HG02870 (cell line): Measurements from ENCODE around the gene SH3RF1.
"Not testable (repeated sequence)": the region's sequence is repeated elsewhere in the genome, so short reads cannot be mapped to it uniquely, and the experiment has no call there.

ENCODE experiments used
- ATAC-seq: cut with Tn5 transposase; IDR thresholded peaks from one replicate; pipeline ENCODE4 v1.9.1; 2021; ENCODE audit warnings: mild to moderate bottlenecking, moderate library complexity; ENCODE audit not compliant: unreplicated experiment

The SH3RF1 gene

DNA sequence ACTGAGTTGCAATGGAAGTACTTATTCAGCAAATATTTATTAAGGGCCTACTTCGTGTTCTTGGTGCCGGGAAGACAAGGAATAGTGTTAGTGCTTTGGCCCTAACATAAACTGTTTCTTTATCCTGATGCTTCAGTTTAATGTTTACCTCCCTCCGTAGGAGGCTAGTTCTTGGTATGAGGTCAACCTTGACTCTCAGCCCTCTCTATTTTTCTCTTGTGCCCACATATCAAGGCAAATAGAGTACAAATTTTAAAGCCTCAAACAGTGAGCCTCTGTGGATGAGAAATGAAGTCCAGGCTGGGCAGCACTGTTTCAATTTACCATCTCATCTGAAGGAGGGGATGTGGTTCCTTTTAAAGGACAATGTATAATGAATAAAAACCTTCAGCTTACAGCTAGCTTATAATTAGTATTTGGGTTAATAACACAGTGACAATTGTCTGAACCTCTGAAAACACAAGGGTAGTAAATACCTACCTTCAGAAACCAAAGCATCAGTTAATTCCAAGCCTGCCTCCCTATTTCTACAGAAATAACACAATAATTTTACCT is 68.5 kb downstream of the SH3RF1 start:
- no peak for ATAC-seq

DNA sequence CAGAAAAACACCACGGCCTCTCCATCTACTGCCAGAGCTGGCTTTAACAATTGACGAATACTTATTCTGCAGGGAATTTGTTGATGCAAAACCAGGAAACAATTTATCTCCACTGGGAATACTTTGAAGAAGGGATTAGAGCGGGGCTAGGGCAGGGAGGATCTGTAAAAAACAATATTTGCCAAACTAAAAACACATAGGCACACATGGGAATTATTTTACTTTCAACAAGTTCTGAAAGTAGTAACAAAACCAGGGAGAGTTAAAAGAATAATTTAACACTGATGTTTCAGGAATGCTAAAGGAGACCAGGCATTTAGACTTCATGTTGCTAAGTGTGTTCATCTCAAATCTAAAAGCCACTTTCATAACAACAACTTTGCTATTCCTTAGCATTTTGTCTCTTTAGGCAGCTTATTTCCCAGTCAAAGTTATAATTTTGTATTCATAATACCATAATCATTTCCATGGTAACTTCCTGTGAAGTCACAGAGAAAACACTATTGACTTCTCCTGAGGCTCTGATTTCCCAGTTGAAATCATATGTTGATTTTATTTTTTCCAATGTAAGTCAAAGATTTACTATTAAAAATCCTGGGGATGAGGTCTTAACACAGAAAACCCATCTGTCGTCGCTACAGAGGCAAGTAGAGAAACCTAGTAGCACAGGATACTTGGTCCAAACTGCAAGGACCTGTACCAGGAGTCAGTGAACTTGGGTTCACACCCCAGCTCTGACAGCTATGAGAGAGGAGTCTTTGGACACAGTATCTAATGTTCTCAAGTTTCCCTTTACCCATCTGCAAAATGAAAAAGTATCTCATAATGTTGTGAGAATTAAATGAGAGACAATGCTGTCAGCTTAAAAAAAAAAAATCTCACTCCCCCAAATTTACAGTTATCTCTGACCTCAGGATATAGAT is 69.3 kb downstream of the SH3RF1 start:
- ATAC-seq: no peak

DNA sequence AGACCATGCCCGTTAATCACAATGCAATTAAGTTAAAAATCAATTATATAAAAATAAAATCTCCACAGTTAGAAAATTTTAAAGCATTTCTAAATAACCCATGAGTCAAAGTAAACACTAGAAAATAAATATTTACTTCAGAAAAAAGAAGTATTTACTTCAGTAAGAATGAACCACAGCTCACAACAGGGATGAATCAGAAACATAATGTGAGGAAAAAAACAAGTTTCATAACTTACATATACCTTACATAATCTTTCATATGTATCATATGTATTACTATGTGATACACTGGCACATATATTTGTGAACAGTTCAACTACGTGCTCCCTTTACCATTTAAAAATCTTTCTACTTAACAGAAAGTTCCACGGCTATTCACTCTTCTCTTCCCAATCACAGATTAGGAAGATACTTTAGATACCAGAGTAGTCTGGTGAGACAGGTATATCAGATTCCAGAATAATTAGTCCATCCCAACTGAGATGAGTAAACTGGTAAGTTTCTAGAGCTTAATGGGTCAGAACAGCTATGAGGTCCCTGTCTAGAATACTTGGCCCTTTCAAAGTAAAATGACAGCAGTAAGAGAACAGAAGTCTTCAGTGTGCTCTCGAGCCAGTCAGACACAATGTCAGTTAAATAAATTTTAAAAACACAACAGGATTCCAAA is 70.3 kb downstream of the SH3RF1 start:
- no peak for ATAC-seq

DNA sequence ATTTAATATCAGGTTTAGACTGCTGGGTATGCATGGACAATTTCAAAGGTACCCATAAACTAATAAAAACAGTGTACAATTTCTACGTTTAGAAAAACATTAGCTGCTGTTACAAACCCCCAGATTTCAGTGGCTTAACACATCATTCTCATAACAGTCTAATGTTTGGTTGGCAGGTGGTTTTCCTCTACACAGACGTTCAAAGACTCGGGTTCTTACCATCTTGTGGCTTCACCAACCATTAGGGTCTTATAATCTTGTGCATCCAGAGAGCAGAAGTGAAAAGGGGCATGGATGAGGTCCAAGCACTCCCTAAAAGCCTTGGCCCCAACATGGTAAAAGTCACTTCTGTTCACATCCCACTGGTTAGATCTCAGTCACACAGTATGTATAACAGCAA is 71.6 kb downstream of the SH3RF1 start:
- ATAC-seq: no peak

DNA sequence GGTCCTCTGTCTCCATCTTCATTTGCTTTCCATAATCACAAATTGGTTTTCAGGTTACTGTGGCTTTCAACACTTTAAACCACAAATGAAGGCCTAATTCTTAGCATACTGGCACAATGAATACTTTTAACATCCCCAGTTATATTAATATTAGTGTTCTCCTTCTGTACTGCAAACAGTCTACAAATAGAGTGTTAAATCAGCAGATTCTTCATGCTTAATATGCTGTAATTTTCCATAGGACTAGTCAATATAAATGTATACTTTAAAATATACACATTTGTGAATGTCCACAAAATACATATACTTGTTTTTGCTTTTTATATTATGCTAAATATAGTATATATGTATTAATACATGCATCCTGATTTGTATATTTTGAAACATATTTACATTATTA is 72.6 kb downstream of the SH3RF1 start:
- ATAC-seq: no peak

DNA sequence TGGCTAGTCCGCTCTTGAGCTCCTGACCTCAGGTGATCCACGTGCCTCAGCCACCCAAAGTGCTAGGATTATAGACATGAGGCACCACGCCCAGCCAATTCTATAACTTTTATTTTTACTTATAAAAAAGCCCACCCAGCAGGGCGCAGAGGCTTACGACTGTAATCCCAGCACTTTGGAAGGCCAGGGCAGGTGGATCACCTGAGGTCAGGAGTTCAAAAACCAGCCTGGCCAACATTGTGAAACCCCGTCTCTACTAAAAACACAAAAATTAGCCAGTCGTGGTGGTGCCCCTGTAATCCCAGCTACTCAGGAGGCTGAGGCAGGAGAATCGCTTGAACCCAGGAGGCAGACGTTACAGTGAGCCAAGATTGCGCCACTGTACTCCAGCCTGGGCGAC is 73.5 kb downstream of the SH3RF1 start:
- ATAC-seq: not testable (repeated sequence)

DNA sequence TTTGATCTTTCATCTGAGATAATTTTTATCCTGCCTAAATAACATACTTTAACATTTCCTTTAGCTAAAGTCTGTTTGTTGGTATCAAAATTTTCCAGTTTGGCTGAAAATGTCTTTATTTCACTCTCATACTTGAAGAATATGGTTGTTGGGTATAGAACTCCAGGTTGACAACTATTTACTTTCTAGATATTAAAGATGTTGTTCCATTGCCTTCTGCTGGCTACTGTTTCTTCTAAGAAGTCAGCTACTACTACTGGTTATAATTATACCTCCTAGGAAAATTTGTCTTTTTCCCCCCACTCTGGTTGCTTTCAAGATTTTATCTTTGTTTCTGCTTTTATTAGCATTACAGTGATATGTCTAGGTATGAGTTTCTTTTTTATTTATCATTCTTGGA is 75.7 kb downstream of the SH3RF1 start:
- ATAC-seq: no peak

DNA sequence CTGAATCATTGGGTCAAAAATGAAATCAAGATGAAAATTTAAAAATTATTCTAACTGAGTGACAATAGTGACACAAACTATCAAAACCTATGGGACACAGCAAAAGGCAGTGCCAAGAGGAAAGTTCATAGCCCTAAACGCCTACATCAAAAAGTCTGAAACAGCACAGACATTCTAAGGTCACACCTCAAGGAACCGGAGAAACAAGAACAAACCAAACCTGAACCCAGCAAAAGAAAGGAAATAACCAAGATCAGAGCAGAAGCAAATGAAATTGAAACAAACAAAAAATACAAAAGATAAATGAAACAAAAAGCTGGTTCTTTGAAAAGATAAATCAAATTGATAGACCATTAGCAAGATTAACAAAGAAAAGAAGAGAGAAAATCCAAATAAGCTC is 80.8 kb downstream of the SH3RF1 start:
- not testable (repeated sequence) for ATAC-seq

DNA sequence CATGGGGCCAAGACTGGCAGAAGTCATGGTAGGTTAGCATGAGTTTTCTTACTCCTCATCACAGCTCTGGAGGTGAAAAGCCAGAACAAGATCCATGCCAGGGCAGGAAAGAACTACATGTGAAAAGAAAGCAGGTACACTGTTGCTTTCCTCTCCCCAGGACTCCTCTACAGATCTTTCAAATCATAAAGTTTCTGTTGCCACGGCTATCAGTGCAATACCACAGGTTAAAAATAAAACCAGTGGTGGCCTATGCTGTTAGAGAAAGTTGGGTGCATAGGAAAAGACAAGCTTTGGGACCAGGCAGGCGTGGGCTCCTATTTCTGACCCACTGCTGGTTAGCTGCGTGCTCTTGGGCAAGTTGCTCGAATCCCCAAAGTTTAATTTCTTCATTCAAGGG is 81.4 kb downstream of the SH3RF1 start:
- peak; percentile 58 for ATAC-seq

DNA sequence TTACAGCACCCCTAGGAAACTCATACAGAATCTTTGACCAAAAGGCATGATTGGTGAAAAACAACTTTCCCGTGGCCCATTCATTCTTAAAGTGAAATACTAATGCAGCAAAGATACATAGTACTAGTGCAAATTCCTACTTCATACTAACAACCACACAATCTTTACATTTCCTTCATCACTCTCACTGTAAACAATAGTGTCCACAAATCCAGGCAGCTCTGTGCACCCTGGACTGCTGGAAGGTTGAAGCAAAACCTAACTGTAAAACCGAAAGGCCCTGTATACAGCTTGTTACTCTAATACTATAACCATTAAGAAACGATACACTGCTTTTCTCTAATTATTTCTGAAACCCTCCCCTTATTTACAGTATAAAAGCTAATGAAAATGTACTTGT is 82.6 kb downstream of the SH3RF1 start:
- no peak for ATAC-seq

DNA sequence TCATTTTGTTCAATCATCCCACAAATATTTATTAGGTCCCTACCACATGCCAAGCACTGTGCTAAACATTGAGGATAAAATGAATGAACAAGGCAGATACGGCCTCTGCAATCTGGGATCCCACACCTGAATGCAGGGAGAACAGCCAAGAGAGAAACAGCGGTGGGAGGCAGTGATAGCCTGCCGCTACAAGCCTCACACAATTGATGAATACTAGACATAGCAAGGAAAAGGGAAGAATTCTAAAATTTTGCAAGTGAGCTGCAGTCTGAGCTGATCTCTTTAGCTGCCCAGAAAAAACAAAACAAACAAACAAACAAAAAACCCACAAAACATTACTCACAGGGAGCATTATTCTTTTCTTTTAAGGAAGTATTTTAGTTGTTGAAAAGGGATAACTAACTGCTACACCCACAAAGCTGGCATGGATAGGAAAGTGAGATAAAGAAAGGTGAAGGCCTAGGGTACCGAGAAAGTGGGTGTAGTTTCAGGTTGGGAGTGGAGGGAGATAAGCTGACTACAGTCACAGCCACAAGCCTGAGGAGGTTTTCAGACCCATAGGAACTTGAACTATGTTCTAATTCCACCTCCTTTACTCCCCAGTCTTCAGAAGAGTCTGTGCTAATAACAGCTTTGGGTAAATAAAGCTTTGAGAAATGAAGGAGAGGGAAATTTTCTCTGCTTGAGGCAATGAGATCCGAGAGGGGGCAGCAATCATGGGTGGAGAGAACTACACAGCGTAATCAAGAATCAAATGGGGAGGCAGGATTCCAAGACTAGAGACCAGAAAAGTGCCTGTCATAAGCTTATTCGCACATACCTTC is 85.4 kb downstream of the SH3RF1 start:
- ATAC-seq: no peak

DNA sequence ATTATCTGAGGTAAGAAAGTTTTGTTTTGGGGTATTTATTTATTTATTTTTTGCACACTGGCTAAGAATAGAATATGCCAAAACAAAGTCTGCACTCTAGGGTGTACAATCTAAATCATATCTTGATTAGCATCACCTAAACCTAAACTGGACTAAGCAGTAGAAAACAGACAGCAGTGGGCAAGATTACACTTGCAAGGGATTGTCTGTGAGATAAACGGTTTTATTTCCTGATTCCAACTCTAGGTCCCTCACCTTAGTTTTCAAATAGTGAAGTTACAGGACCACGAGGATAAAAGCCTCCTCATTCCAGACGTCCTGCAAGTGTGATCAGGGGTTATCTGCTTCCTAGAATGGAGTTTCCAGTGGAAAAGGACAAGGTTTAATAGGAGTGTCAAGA is 86.1 kb downstream of the SH3RF1 start:
- no peak for ATAC-seq

DNA sequence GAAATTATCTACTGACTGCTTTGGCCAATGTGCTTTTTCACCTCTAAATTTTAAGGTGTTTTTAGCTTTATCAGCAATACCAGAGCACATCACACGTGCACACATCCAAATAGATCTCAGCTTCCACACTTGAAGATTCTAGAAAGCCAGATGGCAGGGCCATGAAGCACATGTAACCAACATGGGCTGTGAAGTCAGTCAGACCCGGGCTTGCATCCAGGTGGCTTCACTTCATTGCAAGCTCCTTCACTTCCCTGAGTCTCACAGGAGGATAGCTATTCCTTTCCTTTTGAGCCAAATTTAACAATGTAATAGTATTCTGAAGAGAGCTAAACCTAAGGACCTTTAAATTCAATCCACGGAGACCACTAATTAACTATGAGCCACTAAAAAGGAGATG is 86.5 kb downstream of the SH3RF1 start:
- ATAC-seq: no peak

DNA sequence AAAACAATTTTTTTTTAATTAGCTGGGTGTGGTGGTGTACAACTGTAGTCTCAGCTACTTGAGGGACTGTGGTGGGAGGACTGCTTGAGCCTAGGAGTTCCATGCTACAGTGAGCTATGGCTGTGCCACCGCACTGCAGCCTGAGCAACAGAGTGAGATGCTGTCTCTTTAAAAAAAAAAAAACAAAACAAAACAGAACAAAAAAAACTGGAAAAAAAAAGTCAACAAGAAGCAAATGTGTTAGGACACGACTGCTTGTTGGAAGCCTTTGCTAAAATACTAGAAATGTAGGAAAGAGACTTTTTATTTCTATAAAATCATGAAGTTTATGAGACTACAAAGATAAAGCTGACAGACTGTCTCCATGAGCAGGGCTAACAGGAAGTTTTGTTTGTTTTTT is 87.2 kb downstream of the SH3RF1 start:
- no peak for ATAC-seq

DNA sequence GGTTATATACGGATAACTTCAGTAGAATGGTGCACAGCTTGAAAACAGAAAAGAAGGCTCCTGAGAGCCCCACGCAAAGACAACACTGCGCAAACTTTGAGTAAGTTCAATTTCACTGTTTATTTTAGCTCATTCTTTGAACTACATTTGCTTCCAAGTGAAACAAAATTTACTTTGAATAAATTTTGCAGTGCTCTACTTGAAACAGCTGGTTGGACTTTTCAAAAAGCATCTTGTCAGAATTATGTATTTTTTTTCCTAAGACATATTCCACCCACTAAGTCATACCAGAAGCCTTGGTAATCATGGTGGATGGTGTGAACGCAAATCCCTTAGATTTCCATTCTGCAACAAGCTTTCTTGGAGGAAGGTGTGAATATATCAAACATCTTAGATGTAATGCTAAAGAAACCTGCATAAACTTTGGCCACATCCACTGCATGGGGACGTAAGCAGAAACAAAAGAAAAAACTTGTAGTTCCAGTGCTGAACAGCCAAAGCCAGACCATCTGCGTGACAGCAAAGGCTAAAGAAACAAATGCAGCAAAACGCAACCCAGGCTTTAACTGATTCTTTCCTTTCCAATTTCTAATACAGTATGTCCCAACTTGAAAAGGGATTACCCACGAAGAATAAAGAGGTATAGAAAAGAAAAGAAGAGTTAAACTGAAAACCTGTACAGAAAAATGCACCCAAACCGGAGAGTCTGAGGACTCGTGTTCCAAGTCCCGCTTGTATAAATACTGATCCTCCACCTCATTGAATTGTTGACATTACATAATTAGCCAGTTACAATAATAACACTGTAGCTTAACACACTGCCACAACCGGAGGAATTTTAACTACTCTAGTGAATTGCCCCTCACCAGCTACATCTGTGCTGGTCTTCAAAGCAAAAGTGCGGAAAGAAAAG is 90.9 kb downstream of the SH3RF1 start:
- ATAC-seq: no peak

DNA sequence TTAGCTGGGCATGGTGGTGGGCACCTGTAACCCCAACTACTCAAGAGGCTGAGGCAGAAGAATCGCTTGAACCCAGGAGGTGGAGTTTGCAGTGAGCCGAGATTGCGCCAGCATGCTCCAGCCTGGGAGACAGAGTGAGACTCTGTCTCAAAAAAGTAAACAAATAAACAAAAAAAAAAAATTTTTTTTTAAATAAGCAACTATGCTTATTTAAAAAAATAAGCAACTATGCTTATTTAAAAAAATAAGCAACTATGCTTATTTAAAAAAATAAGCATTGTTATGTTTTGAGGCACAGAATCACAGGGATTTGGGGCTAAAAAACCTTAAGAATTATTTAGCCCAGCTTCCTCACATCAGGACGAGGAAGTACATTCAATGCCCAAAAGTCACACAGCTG is 92.7 kb downstream of the SH3RF1 start:
- not testable (repeated sequence) for ATAC-seq

DNA sequence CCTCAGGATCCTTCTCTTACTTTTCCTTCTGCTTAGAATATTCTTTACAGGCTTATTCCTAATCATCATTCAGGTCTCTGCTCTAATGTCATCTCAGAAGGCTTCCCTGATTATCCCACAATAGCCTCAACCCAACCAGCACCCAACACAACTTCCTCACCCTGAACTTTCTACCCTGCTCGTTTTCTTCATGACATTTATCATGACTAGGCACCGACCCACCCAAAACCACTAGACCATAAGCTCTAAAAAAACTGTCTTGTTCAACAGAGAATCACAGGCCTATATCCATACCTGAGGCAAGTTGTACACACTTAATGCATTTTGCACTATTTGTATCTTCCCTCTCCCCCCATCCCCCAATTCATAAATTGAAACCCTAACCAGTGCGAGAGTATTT is 95.3 kb downstream of the SH3RF1 start:
- ATAC-seq: no peak

DNA sequence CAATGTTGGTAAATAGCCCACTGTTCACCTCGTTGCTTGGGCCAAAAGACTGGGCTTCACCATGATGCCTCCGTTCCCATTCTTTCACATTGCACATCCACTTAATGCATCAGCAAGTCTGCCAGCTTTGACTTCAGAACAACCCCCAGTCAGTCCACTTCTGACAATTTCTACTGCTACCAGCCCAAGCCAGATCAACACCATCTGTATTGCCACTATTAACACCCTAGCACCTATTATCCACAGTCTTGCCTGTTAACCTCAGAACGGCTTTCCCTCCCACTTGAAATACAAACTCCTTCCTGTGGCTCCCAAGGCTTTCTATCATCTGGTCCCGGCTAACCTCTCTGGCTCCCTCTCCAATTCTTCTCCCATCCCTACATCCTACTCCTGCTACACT is 95.7 kb downstream of the SH3RF1 start:
- ATAC-seq: no peak

DNA sequence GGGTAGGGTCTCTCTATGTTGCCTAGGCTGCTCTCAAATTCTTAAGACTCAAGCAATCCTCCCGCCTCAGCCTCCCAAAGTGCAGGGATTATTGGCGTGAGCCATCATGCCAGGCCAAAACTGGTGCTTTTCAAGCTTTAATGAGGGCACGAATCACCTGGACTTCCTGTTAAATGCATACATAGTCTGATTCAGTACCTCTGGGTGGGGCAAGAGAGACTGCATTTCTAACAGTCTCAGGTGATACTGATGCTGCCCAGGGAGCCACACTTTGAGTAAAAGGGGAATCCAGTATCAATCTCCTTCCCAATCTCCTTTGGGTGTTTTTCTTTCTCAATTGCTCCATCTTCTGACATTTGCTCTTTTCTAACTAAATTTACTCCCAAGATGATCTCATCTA is 96.5 kb downstream of the SH3RF1 start:
- ATAC-seq: no peak
